Mesenchymal stem cell (in vitro differentiated cells and primary cell): ENCODE measurements around the gene PRICKLE1.

Experiments used
- DNase-seq: peaks from one replicate; pipeline ENCODE4 v3.0.0-alpha.2; 2013
- H2AFZ ChIP-seq: one replicate; pipeline ENCODE4 v1.6.1; 2013; ENCODE audit warnings: low read depth, mild to moderate bottlenecking, control low read depth, inconsistent platforms, low read length, moderate library complexity
- H2AK5ac ChIP-seq: 2 replicates; pipeline ENCODE4 v1.6.1; 2013; ENCODE audit warnings: low read length, moderate library complexity, mild to moderate bottlenecking, inconsistent platforms; ENCODE audit not compliant: severe bottlenecking
- H2BK120ac ChIP-seq: one replicate; pipeline ENCODE4 v1.6.1; 2013; ENCODE audit warnings: low read depth, mild to moderate bottlenecking, inconsistent platforms, low read length, moderate library complexity
- H2BK12ac ChIP-seq, 2 experiments: one replicate each; pipeline ENCODE4 v1.6.1; 2013; ENCODE audit warnings: inconsistent platforms in 2 of 2, low read length in 2 of 2, mild to moderate bottlenecking in 2 of 2, moderate library complexity in 2 of 2, control low read depth in 1 of 2
- H2BK15ac ChIP-seq: one replicate; pipeline ENCODE4 v1.6.1; 2013; ENCODE audit warnings: mild to moderate bottlenecking, low read depth, inconsistent platforms; ENCODE audit not compliant: poor library complexity, severe bottlenecking
- H2BK5ac ChIP-seq: 2 replicates; pipeline ENCODE4 v1.6.1; 2013; ENCODE audit warnings: low read depth, mild to moderate bottlenecking, low read length, control low read depth, inconsistent platforms; ENCODE audit not compliant: poor library complexity, severe bottlenecking
- H3K14ac ChIP-seq, 2 experiments: one replicate each; pipeline ENCODE4 v1.6.1; 2013; ENCODE audit warnings: inconsistent platforms in 2 of 2, low read length in 2 of 2, control low read depth in 1 of 2, mild to moderate bottlenecking in 1 of 2, moderate library complexity in 1 of 2
- H3K18ac ChIP-seq, 2 experiments: one replicate each; pipeline ENCODE4 v1.6.1; 2013; ENCODE audit warnings: inconsistent platforms in 2 of 2, low read length in 2 of 2, control low read depth in 1 of 2, low read depth in 1 of 2, mild to moderate bottlenecking in 1 of 2
- H3K23ac ChIP-seq, 2 experiments: one replicate each; pipeline ENCODE4 v1.6.1; 2013; ENCODE audit warnings: inconsistent platforms in 2 of 2, low read length in 2 of 2, mild to moderate bottlenecking in 2 of 2, moderate library complexity in 2 of 2, control low read depth in 1 of 2
- H3K27ac ChIP-seq: 2 replicates; pipeline ENCODE4 v1.5.1; 2013; ENCODE audit warnings: mild to moderate bottlenecking, moderate library complexity, low read length, control low read depth, inconsistent platforms; ENCODE audit not compliant: poor library complexity, severe bottlenecking
- H3K27me3 ChIP-seq, 2 experiments: 2 replicates each; pipeline versions ENCODE4 v1.6.1 to v1.7.0; 2013; ENCODE audit warnings: low read length in 2 of 2, mild to moderate bottlenecking in 2 of 2, moderate library complexity in 2 of 2, control low read depth in 1 of 2, inconsistent platforms in 1 of 2; ENCODE audit not compliant: control insufficient read depth in 1 of 2, insufficient read depth in 1 of 2
- H3K36me3 ChIP-seq, 2 experiments: 2 replicates each; pipeline versions ENCODE4 v1.6.1 to v1.7.0; 2013; ENCODE audit warnings: low read length in 2 of 2, control low read depth in 1 of 2, inconsistent platforms in 1 of 2, low read depth in 1 of 2, mild to moderate bottlenecking in 1 of 2; ENCODE audit not compliant: insufficient read depth in 2 of 2, control insufficient read depth in 1 of 2
- H3K4ac ChIP-seq, 2 experiments: one replicate each; pipeline ENCODE4 v1.6.1; 2013; ENCODE audit warnings: inconsistent platforms in 2 of 2, low read length in 2 of 2, mild to moderate bottlenecking in 2 of 2, moderate library complexity in 2 of 2, control low read depth in 1 of 2, low read depth in 1 of 2
- H3K4me1 ChIP-seq: 2 replicates; pipeline ENCODE4 v1.6.1; 2013; ENCODE audit warnings: low read depth, low read length, control low read depth; ENCODE audit not compliant: control insufficient read depth, insufficient read depth
- H3K4me2 ChIP-seq: 2 replicates; pipeline ENCODE4 v1.6.1; 2013; ENCODE audit warnings: low read length, mild to moderate bottlenecking, inconsistent platforms; ENCODE audit not compliant: poor library complexity, severe bottlenecking
- H3K4me3 ChIP-seq, 2 experiments: 2 replicates each; pipeline versions ENCODE4 v1.5.1 to v1.7.0; 2013; ENCODE audit warnings: low read length in 2 of 2, mild to moderate bottlenecking in 2 of 2, control low read depth in 1 of 2, low read depth in 1 of 2; ENCODE audit not compliant: insufficient read depth in 1 of 2
- H3K79me1 ChIP-seq: replicated peaks from 2 replicates; pipeline ENCODE4 v1.6.1; 2013; ENCODE audit warnings: mild to moderate bottlenecking, control low read depth, low read length, inconsistent platforms; ENCODE audit not compliant: poor library complexity, severe bottlenecking
- H3K9ac ChIP-seq: 2 replicates; pipeline ENCODE4 v1.7.0; 2013; ENCODE audit warnings: mild to moderate bottlenecking, low read length, moderate library complexity
- H3K9me3 ChIP-seq: 2 replicates; pipeline ENCODE4 v1.7.0; 2013; ENCODE audit warnings: mild to moderate bottlenecking, low read length; ENCODE audit not compliant: control insufficient read depth
- H4K8ac ChIP-seq: one replicate; pipeline ENCODE4 v1.6.1; 2013; ENCODE audit warnings: inconsistent platforms, mild to moderate bottlenecking, low read length, moderate library complexity
- H4K91ac ChIP-seq: one replicate; pipeline ENCODE4 v1.6.1; 2013; ENCODE audit warnings: mild to moderate bottlenecking, low read length, inconsistent platforms
- WGBS: methylation state at CpG from one replicate; pipeline ENCODE4 v1.1.7; 2013; ENCODE audit warnings: mixed read lengths; 5-methylcytosine and 5-hydroxymethylcytosine counted together

PRICKLE1 gene

GRCh38 chr12:42495244-42495643, 94.3 kb downstream of the PRICKLE1 start:
- no peaks in the 10 kb centered on the region for H3K27me3 ChIP-seq
- H3K9ac ChIP-seq, result no peak overlapping the region
- no peak overlapping the region for H2BK120ac ChIP-seq
- no peak overlapping the region for H2BK12ac ChIP-seq
- H3K36me3 ChIP-seq, result peaks cover 16 to 33% of the 10 kb centered on the region in 2 experiments
- no peak overlapping the region for H4K91ac ChIP-seq
- no peak overlapping the region for H2BK15ac ChIP-seq
- H3K14ac ChIP-seq, result no peak overlapping the region
- H2AK5ac ChIP-seq, result no peak overlapping the region
- 100% methylated on average over 3 of the region's 4 CpGs for WGBS
- H3K4me3 ChIP-seq, result no peak overlapping the region
- H2BK5ac ChIP-seq, result no peak overlapping the region
- H3K79me1 ChIP-seq, result peaks cover 15% of the 10 kb centered on the region
- no peak overlapping the region for H4K8ac ChIP-seq
- no peak overlapping the region for H3K23ac ChIP-seq
- H3K4ac ChIP-seq, result no peak overlapping the region
- no peak overlapping the region for H3K18ac ChIP-seq
- no peak for DNase-seq
- no peak overlapping the region for H3K4me2 ChIP-seq
- no peak overlapping the region for H3K27ac ChIP-seq
- H3K9me3 ChIP-seq, result no peaks in the 10 kb centered on the region
- no peak overlapping the region for H2AFZ ChIP-seq
- H3K4me1 ChIP-seq, result peaks cover 2% of the 10 kb centered on the region

- Histone ChIP-seq H3K9me3 (no peaks in the 10 kb centered on the region), H3K23ac (no peak overlapping the region), H3K4ac (no peak overlapping the region), H3K9ac (no peak overlapping the region), H3K4me3 (no peak overlapping the region), H2AFZ (no peak overlapping the region), H3K18ac (no peak overlapping the region), H2BK12ac (no peak overlapping the region), H4K91ac (no peak overlapping the region), H2BK15ac (no peak overlapping the region), H3K27me3 (no peaks in the 10 kb centered on the region), H3K79me1 (peaks cover 20% of the 10 kb centered on the region), H2BK5ac (no peak overlapping the region), H2BK120ac (no peak overlapping the region), H2AK5ac (no peak overlapping the region), H3K4me2 (no peak overlapping the region), H3K14ac (no peak overlapping the region), H3K27ac (no peak overlapping the region), H3K4me1 (no peaks in the 10 kb centered on the region), H4K8ac (no peak overlapping the region), H3K36me3 (peaks cover 17 to 35% of the 10 kb centered on the region in 2 experiments)
- no peak for DNase-seq
- no CpG with 5 or more reads among the region's 1 CpG for WGBS
Observed at GRCh38 chr12:42492267-42492666, 97.3 kb downstream of the PRICKLE1 start.

GRCh38 chr12:42490261-42490842, 99.2 kb downstream of the PRICKLE1 start:
- no peak overlapping the region for H3K18ac ChIP-seq
- WGBS, result 88% methylated on average over 5 of the region's 5 CpGs
- H3K36me3 ChIP-seq, result peaks cover 13 to 21% of the 10 kb centered on the region in 2 experiments
- no peak overlapping the region for H3K14ac ChIP-seq
- H3K23ac ChIP-seq, result no peak overlapping the region
- H2BK12ac ChIP-seq, result no peak overlapping the region
- no peak overlapping the region for H3K4ac ChIP-seq
- no peak overlapping the region for H2AK5ac ChIP-seq
- H3K9me3 ChIP-seq, result no peaks in the 10 kb centered on the region
- no peaks in the 10 kb centered on the region for H3K4me1 ChIP-seq
- H2BK5ac ChIP-seq, result no peak overlapping the region
- no peak overlapping the region for H3K4me3 ChIP-seq
- H3K27me3 ChIP-seq, result no peaks in the 10 kb centered on the region
- no peak for DNase-seq
- no peak overlapping the region for H2AFZ ChIP-seq
- H3K4me2 ChIP-seq, result no peak overlapping the region
- no peak overlapping the region for H3K27ac ChIP-seq
- no peak overlapping the region for H3K9ac ChIP-seq
- H2BK15ac ChIP-seq, result no peak overlapping the region
- peaks cover 23% of the 10 kb centered on the region for H3K79me1 ChIP-seq
- no peak overlapping the region for H4K91ac ChIP-seq
- no peak overlapping the region for H4K8ac ChIP-seq
- no peak overlapping the region for H2BK120ac ChIP-seq

- Histone ChIP-seq H3K23ac (no peak overlapping the region), H3K4me3 (no peak overlapping the region), H2BK12ac (no peak overlapping the region), H3K4ac (no peak overlapping the region), H2AK5ac (no peak overlapping the region), H2BK120ac (no peak overlapping the region), H3K36me3 (peaks cover 4 to 5% of the 10 kb centered on the region in 2 experiments), H3K4me1 (no peaks in the 10 kb centered on the region), H3K27ac (no peak overlapping the region), H3K27me3 (no peaks in the 10 kb centered on the region), H2AFZ (no peak overlapping the region), H3K9me3 (no peaks in the 10 kb centered on the region), H4K91ac (no peak overlapping the region), H2BK15ac (no peak overlapping the region), H3K9ac (no peak overlapping the region), H3K14ac (no peak overlapping the region), H3K18ac (no peak overlapping the region), H3K4me2 (no peak overlapping the region), H3K79me1 (peaks cover 20% of the 10 kb centered on the region), H2BK5ac (no peak overlapping the region), H4K8ac (no peak overlapping the region)
- no peak for DNase-seq
- WGBS, result 30% methylated on average over 2 of the region's 2 CpGs
Observed at GRCh38 chr12:42486407-42486806, 103.1 kb downstream of the PRICKLE1 start.
